NCI-H1436 (cell line): ENCODE data around the gene ASIC2.

Experiments used
- DNase-seq: peaks from one replicate; lab custom pipeline; 2025; lab: John Stamatoyannopoulos, UW

Gene ASIC2

GRCh38 chr17:33288954-33289353 lies 4.1 kb downstream of the ASIC2 start:
- DNase-seq: no peak

GRCh38 chr17:33287096-33287725 lies 5.9 kb downstream of the ASIC2 start:
- no peak for DNase-seq

GRCh38 chr17:33285413-33285812 lies 7.7 kb downstream of the ASIC2 start:
- no peak for DNase-seq

GRCh38 chr17:33284022-33284421 lies 9.1 kb downstream of the ASIC2 start:
- no peak for DNase-seq

GRCh38 chr17:33280162-33280943 lies 12.7 kb downstream of the ASIC2 start:
- DNase-seq: no peak

- DNase-seq: no peak
These were observed 15.5 kb downstream of the ASIC2 start for GRCh38 chr17:33277436-33278100.

- no peak for DNase-seq
These were observed 19.2 kb downstream of the ASIC2 start for GRCh38 chr17:33273743-33274410.

- DNase-seq: no peak
These were observed 19.8 kb downstream of the ASIC2 start for GRCh38 chr17:33273271-33273670.

- DNase-seq: no peak
These were observed 20.7 kb downstream of the ASIC2 start for GRCh38 chr17:33272438-33272837.

- no peak for DNase-seq
These were observed 23.6 kb downstream of the ASIC2 start for GRCh38 chr17:33269337-33270060.

- no peak for DNase-seq
These were observed 25.1 kb downstream of the ASIC2 start for GRCh38 chr17:33267851-33268548.

- no peak for DNase-seq
These were observed 25.8 kb downstream of the ASIC2 start for GRCh38 chr17:33267271-33267790.

- DNase-seq: no peak
These were observed 26.5 kb downstream of the ASIC2 start for GRCh38 chr17:33266611-33267010.

GRCh38 chr17:33266116-33266515 lies 27.0 kb downstream of the ASIC2 start:
- no peak for DNase-seq

GRCh38 chr17:33263396-33263795 lies 29.7 kb downstream of the ASIC2 start:
- DNase-seq: no peak

GRCh38 chr17:33262266-33263123 lies 30.6 kb downstream of the ASIC2 start:
- no peak for DNase-seq

- no peak for DNase-seq
These were observed 31.3 kb downstream of the ASIC2 start for GRCh38 chr17:33261820-33262219.

GRCh38 chr17:33260638-33261037 lies 32.5 kb downstream of the ASIC2 start:
- no peak for DNase-seq

GRCh38 chr17:33258296-33258695 lies 34.8 kb downstream of the ASIC2 start:
- no peak for DNase-seq

GRCh38 chr17:33245183-33245582 lies 47.9 kb downstream of the ASIC2 start:
- DNase-seq: no peak
